C4-2B (cell line): ENCODE data around the gene YWHAE.

ENCODE experiments used
- CTCF ChIP-seq: fragments of 450-650 bp; conservative IDR thresholded peaks from 2 replicates; pipeline ENCODE4 v1.5.1; 2017; ENCODE audit warnings: mild to moderate bottlenecking
- ZFX ChIP-seq: fragments of 450-650 bp; IDR thresholded peaks from 2 replicates; pipeline ENCODE4 v1.6.1; 2017

DNA sequence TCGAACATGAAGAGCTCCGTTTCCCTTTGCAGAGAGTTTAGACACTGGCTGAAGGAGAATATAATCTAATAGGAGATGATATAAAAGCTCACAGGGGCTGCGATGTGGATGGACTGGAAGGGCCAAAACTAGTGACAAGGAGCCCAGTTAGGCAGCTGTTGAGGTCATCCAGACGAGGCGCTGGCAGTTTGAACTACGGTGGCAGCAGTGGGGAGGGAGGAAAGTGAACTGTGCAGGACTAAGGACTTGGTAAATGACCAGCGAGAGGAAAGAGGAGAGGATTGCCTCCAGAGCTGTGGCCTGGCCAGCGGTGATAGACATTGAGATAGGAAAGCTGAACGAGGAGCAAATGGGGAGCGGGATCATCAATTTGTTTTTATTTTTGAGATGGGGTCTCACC lies 14.6 kb upstream of the YWHAE start:
- no peak for TF ChIP-seq CTCF
- TF ChIP-seq ZFX = no peak
